OCI-M2 (cell line): ENCODE measurements around the gene CYTIP.

ENCODE experiments used
- DNase-seq: peaks from one replicate; lab custom pipeline; 2025; ENCODE audit not compliant: unreplicated experiment; lab: John Stamatoyannopoulos, UW

The CYTIP gene

DNA sequence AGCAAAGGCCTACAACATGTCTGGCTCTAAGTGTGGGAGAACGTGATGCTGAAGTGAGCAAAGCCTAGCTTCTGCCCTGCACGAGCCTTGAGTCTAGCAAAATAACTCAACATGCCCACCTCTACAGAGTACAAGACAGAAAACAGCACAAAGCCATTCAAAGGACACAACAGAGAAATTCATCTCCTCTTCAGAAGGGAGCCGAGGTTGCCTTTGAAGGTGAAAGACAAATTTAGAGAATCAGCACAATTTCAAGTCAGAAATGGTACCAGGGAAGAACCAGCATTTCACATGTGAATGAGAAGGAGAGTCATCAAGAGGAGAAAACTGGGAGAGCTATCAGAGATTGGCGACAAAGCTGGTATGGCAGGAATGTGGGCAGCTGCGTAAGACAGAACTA is 21.7 kb upstream of the CYTIP start:
- no peak for DNase-seq

DNA sequence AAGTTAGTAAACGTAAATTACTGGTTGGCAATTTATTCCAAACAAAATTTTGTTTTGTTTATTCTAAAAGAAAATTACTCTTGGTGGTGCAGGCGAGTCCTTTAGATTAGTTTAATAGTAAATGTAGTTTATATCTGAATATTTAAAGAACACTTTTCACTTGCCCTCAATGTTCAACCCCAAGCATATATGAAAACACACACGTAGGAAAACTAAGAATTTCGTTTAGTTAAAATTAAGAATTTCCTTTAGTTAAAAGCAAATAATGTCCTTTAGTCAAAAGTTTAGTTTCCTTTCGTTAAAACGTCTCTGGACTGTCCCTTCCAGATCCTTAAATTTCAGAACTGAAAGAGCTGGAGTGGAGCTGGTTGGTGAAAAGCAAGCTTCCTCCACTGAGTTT is 19.1 kb upstream of the CYTIP start:
- no peak for DNase-seq

GRCh38 chr2:157460897-157461296 is 17.0 kb upstream of the CYTIP start:
- DNase-seq = no peak

DNA sequence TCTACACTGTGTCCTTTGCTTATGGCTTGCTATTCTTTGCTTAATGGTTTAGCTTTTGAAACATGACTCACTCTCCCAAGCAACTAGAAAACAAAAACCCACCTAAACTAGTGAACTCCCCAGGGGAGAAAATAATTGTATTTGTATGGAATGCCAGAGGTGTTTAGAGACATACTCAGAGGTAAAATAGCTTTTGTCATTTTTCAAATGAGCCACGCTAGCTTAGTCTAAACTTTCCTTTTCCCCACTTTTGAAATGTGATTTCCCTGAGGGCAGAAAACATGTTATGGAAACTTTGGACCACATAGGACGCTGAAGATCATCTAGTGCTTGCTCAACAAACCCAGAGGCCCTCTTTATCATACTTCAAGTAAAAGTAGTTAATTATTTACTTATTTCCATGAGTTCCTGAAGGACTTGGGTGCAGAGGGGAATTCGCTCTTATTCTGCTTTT is 16.5 kb upstream of the CYTIP start:
- DNase-seq = no peak

DNA sequence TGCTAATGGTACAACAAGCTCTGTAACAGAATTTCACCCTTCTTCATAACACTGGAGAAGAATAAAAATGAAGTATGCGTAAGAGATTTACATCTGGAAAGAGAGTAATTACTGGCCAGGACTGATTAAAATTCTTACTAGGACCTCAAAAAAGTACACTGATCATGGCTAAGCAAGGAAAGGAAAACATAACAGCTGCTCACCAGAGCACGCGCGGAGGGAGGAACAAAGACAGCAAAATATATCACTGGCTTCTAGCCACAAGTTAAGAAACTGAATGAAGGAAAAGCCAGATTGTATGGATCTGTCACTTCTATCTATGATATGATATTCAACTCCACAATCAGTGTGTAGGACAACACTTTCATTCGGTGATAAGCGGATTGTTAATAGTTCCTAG is 15.6 kb upstream of the CYTIP start:
- DNase-seq = no peak

GRCh38 chr2:157447741-157448140 is 3.9 kb upstream of the CYTIP start:
- DNase-seq = no peak

DNA sequence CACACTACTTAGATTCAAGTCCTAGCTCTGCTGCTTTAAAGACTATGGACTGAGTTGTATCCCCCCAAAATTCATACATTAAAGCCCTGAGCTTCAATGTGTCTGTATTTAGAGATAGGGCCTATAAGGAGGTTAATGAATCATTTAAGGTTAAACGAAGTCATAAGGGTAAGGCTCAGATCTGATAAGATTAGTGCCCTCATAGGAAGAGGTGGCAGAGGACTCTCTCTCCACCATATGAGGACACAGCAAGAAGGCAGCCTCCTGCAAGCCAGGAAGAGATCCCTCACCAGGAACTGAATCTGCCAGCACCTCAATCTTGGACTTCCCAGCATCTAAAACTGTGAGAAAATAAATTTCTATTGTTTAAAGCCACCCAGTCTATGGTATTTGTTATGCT is 3.1 kb upstream of the CYTIP start:
- DNase-seq = no peak

GRCh38 chr2:157444641-157445040 is 752 bp upstream of the CYTIP start:
- DNase-seq = no peak

DNA sequence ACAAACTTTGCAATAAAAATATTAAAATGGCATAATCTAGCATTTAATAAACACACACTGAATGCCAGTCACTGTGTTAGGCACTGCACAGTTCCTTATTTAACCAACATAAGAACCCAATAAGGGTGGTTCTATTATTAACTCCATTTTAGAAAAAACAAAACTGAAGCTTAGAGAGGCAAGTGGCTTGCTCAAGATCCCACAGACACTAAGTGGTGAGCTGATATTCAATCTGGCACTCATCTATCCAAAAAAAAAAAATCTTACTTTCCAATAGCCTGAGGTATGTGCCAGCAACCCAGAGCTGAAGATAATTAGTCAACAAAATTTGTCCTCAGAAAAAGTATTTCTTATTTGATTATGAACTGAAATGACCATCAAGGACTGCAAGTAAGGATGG is 799 bp downstream of the CYTIP start:
- no peak for DNase-seq

GRCh38 chr2:157442636-157443035 is 1.3 kb downstream of the CYTIP start:
- DNase-seq = no peak

- DNase-seq = no peak
Measured at GRCh38 chr2:157442191-157442590, 1.7 kb downstream of the CYTIP start.

DNA sequence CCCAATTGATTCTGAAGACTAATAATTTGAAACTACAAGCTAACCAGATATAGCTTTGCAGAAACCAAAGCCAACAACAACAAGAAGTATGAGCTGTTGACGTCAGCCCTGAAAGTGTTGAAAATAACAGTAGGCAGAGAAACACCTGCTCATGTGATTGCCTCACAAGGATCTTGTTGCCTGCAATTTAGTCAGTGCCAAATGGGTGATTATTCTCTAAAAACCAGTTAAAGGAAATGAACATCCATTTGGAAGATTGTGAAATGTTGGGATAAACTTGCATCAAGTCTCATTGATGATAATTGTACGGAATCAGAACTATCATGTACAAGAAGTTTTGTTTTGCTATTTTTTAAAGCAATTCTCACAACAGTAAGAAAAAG is 2.8 kb downstream of the CYTIP start:
- DNase-seq = no peak

DNA sequence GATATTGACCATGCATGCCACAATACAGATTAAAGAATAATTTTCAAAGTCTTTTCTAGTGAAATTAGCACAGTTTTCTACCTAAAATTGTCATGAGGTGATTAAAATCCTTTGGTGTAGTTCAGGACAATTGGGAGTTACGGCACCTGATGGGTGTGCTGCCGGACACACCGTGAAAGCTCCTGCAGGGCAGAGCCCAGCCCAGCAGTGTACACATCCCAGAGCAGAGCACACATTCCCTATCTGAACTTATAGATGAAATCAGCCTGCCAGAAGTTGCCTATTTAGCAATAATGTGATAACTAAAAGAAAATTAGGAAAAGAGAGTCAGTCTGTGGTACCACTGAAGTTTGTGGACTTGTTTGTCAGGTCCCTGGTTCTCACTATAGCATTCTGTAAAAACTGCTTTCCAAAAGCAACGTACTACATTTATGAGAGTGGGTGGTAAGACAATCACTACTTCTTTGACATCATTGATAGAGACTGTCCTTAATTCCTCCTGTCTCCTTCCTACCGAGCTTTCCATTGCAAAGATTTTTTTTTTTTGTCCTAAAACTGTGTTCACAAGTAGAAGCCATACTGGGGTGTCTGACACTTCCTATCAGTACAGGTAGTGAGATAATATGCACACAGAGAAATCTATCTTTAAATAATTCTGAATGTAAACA is 3.4 kb downstream of the CYTIP start:
- no peak for DNase-seq

DNA sequence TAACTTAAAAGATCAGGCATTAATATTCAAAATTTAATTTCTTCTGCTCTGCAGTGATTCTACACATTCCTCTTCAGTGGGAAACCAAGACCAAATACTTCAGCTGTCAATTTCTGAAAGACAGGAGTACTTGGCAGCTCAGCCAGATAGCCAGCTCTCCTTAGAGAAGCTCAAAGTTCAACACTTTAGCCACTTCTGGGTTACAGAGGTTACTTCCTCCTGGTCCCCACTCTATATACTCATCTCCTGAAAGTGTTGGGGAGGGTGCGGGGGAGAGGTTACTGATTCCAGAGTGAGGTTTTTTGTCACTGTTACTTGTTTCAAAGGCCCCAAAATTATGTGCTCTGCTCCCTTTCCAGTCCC is 4.1 kb downstream of the CYTIP start:
- no peak for DNase-seq

DNA sequence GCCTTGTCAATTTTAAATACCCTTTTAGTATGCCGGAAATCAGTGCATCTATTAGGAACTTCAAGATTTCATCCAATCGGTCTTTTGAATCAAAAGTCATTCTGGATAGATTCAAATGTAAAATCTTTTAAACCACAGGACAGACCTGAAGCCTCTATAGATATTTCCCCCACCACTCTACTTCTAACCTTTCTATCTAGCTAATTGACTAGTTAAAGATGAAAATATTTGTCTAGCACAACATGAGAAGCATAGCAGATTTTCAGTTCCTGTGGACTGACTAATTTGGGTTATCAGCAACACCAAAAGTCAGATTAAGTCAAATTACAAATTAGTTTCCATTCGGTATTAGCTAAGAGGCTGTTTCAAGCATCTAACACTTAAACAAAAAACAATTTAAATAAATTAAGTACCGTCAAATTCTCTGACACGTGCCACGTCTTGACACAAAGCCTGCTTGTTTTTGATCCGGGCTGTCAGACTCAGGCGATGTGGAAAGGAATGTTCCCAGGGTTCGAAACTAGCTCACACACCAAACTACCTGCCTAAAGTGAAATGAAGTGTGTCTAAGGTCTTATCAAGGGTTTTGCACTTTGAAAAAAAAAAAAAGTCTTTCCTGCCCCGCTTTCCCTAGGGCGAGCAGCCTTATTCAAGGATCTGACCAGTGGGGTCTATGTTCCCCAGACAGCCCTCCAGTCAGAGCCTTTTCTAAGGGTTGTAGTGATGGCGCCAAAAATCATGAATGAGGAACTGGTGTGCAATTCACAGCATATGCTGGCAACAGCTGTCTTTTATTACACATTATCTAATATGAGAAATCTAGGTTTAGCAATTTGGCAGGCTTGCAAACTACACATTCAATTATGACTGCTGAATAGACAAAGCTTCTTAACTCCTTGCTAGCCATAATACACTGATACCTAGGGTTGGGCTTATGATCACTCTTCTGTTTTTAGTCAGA is 4.7 kb downstream of the CYTIP start:
- no peak for DNase-seq

GRCh38 chr2:157433394-157433793 is 10.5 kb downstream of the CYTIP start:
- no peak for DNase-seq

DNA sequence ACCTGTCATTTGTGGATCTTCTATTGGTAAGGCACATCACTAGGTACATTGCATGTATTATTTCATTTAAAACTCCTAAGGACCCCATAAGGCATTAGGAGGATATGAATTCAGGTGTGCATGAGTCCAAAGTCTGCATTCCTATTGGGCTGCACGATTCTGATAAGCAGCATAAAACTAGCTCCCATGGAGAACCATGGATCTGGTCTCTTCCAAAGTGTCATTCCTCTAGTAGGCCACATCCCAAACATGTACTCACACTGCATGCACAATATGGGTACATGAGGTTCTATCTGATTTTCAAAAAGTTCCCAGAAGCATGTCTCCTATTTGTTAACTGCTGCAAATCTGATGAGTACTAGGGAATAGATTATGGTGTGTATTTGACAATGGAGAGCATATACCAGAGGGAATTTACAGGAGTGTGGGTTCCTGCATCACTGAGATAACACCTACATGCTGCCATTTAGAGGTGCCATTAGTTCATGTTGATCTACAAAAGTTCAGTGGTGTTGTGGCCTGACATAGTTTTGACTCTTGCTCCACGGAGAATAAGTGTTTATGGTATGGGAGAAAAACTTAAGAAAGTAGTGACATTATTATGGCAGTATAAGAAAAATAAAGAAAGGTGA is 11.3 kb downstream of the CYTIP start:
- no peak for DNase-seq

- no peak for DNase-seq
Measured at GRCh38 chr2:157431176-157431575, 12.7 kb downstream of the CYTIP start.

DNA sequence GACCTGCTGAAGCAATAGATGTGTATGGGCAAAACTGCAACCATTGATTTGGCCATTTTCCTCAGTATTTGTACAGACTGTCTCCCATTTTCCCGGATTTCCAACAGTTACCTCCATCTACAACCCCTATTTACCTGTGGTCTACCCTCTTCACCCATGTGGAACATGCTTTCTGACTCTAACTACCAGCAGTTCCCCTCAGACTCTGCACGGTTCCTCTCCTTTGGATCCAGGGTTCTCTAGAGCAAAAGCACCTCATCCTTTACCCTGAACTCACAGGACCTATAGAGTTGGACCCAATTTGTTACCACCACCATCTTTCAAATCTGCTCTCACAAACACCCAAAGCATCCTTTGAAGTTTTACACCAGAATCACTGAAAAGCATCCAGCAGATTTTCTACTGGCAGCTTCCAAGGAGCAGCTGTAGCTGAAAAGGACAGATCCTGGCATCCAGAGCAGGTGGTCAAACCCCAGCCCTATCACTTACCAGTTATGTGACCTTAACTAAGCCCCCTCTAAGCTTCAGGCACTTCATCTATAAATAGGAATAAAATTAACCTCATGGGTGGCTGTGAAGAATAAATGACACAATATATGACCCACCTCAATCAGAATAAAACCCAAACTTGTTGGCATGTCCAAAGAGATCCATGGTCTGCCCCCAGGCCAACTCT is 15.3 kb downstream of the CYTIP start:
- DNase-seq = no peak

DNA sequence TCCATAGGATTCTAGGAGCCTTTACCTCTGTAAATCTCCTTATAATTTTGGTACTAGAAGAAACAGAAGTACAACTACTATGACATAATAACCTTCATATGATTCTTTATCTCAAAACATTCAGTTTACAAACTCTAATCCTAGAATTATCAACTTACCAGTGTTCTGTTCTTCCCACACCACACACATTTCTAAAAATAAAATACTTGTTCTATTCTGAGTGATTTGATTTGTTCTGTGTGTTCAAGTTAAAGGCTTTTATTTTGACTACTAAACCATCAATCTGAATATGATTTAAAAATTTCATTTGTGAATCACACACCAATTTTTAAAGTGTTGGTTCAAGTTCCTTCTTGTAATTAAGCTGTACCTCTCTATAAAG is 16.0 kb downstream of the CYTIP start:
- no peak for DNase-seq
